Cardiac muscle cell (in vitro differentiated cells and primary cell): ENCODE measurements around the gene FKBP6. TPM values are rescaled to one million over a fixed set of nuclear protein-coding genes. Genes with fewer than 3 reads are reported as not detected.
"Not testable (repeated sequence)": the region's sequence is repeated elsewhere in the genome, so short reads cannot be mapped to it uniquely, and the experiment has no call there.

Experiments
- DNase-seq, 2 donors: peaks; one replicate each; pipeline versions ENCODE4 v3.0.0 to v3.0.0-alpha.2; 2010 to 2017; ENCODE audit warnings: low read depth in 1 of 2, low spot score in 1 of 2
- H3K27ac ChIP-seq: fragments of 200-600 bp; sonication (generic); 2 replicates; pipeline ENCODE4 v1.5.1; 2016
- H3K27me3 ChIP-seq: fragments of 200-600 bp; sonication (generic); 2 replicates; pipeline ENCODE4 v1.6.0; 2016; ENCODE audit warnings: control low read depth
- H3K36me3 ChIP-seq: fragments of 200-600 bp; sonication (generic); 2 replicates; pipeline ENCODE4 v1.5.1; 2016; ENCODE audit warnings: control low read depth
- H3K4me1 ChIP-seq: fragments of 200-600 bp; sonication (generic); 2 replicates; pipeline ENCODE4 v1.8.1; 2017; ENCODE audit warnings: low read depth, mild to moderate bottlenecking, mixed run types
- H3K4me3 ChIP-seq: fragments of 200-600 bp; sonication (generic); 2 replicates; pipeline ENCODE4 v1.5.1; 2016; ENCODE audit warnings: mild to moderate bottlenecking
- H3K9me3 ChIP-seq: fragments of 200-600 bp; sonication (generic); 2 replicates; pipeline ENCODE4 v1.5.1; 2017; ENCODE audit warnings: low read depth, mild to moderate bottlenecking, control low read depth
- polyA plus RNA-seq: library from polyadenylated mRNA; unstranded; fragments of >200 nt; fragmentation: Nextera tagmentation; extraction: Ambion mirVana; gene quantifications from 2 replicates; pipeline ENCODE4 v1.2.1, GENCODE V29; 2016
- total RNA-seq: library from RNA; depleted of rRNA; stranded (reverse); fragments of >200 nt; gene quantifications from 2 replicates; pipeline ENCODE4 v1.2.3, GENCODE V29; 2016
- TF ChIP-seq, protein P1 (sequence below): IDR thresholded peaks from 2 replicates; pipeline ENCODE4 v1.5.1; 2012; ENCODE audit warnings: low read depth, mild to moderate bottlenecking, low read length

Gene FKBP6
- total and polyA plus RNA-seq, 2 experiments from 2014 or later = not detected

DNA sequence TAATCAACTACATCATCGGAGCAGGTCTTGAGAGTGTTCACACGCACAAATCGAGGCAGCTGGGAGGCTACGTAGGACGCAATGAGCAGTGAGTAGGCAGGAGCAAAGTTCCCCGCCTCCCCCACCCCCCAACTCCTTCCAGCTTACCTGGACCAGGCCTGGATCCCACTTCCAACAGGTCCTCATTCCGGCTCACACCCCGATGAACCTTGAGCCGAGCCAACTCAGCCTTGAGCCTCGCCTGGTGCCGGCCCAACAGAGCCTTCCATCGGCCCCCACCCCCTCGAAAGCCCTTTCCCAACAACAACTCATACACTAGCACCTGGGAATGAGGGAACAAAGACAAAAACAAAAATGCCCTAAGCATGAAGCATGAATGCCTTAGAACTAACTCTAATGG, 20.5 kb upstream of the FKBP6 start:
- Histone ChIP-seq H3K27me3 (no peaks in the 10 kb centered on the region), H3K4me3 (no peak overlapping the region)
- no peak for DNase-seq

DNA sequence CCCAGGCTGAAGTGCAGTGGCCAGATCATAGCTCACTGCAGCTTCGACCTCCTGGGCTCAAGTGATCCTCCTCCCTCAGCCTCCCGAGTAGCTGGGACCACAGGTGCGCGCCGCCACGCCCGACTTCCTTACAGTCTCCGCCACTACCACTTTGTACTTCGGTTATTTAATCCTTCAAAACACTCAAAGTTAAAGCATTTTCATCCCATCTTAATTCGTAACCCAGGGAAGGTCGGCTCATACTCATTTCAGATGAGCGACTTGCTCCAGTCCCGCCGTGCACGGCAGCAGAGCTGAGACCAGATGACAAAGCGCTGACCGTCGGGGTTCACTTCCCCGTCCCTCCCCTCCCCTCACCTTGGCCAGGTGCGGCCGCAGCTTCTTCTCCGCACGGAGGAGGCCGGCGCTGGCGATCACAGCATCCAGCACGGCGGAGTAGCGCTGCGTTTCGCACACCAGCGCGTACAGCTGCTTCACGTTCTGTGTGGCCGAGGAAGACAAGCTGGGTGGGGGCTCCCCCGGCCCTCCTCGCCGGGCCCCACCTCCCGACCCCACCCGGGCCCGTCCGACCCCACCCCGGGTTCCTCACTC, 19.8 kb upstream of the FKBP6 start:
- TF ChIP-seq, protein P1, sequence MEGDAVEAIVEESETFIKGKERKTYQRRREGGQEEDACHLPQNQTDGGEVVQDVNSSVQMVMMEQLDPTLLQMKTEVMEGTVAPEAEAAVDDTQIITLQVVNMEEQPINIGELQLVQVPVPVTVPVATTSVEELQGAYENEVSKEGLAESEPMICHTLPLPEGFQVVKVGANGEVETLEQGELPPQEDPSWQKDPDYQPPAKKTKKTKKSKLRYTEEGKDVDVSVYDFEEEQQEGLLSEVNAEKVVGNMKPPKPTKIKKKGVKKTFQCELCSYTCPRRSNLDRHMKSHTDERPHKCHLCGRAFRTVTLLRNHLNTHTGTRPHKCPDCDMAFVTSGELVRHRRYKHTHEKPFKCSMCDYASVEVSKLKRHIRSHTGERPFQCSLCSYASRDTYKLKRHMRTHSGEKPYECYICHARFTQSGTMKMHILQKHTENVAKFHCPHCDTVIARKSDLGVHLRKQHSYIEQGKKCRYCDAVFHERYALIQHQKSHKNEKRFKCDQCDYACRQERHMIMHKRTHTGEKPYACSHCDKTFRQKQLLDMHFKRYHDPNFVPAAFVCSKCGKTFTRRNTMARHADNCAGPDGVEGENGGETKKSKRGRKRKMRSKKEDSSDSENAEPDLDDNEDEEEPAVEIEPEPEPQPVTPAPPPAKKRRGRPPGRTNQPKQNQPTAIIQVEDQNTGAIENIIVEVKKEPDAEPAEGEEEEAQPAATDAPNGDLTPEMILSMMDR = no peak
- DNase-seq = peak in 1 of 2 donors; percentile 8
- Histone ChIP-seq H3K27ac (peak overlapping the region; percentile 38), H3K9me3 (no peaks in the 10 kb centered on the region), H3K27me3 (no peaks in the 10 kb centered on the region), H3K4me3 (peak overlapping the region; percentile 83), H3K4me1 (no peaks in the 10 kb centered on the region), H3K36me3 (no peaks in the 10 kb centered on the region)

More for the DNA sequence above, 20.5 kb upstream of the FKBP6 start:
- Histone ChIP-seq H3K27ac (no peak overlapping the region), H3K36me3 (no peaks in the 10 kb centered on the region), H3K9me3 (no peaks in the 10 kb centered on the region), H3K4me1 (no peaks in the 10 kb centered on the region)
- TF ChIP-seq, protein P1 = no peak

- no peaks in the 10 kb centered on the region for H3K9me3 ChIP-seq
- TF ChIP-seq, protein P1 = no peak
- H3K4me3 ChIP-seq = peak within 1 kb of the TSS; percentile 83
- H3K36me3 ChIP-seq = no peaks in the 10 kb centered on the region
- peak within 1 kb of the TSS; percentile 38 for H3K27ac ChIP-seq
- DNase-seq = peak; percentile 72 to 88
- no peaks in the 10 kb centered on the region for H3K27me3 ChIP-seq
- no peaks in the 10 kb centered on the region for H3K4me1 ChIP-seq
These were observed 19.2 kb upstream of the FKBP6 start, which contains the start of gene NSUN5 for GRCh38 chr7:73308665-73309214. NSUN5 (minus strand) TSS chr7:73308826; CDS start chr7:73308790, 36 bp downstream.

DNA sequence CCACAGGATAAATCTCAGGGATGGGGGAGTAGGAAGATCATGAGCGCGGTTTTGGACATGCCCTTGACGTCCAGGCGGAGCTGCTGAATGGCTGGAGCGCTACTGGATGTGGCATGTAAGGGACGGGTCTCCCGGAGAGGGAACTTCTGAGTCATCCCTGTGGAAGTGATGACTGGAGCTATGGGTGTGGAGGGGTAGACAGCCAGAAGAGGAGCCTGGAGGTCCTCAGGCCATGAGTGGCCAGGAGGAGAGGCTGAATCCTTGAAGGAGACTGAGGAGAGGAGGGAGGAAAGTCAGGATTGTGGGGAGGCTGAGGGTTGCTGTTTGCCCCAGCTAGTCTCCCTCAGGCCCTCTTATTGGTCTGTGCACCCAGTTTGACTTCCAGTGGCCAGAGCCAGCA, 16.5 kb upstream of the FKBP6 start:
- not testable (repeated sequence) for DNase-seq, H3K4me3 ChIP-seq, H3K27me3 ChIP-seq, H3K36me3 ChIP-seq, H3K27ac ChIP-seq, H3K9me3 ChIP-seq, H3K4me1 ChIP-seq

GRCh38 chr7:73312831-73313520, 15.0 kb upstream of the FKBP6 start:
- H3K4me3 ChIP-seq = no peak overlapping the region
- no peak for DNase-seq

More at GRCh38 chr7:73312831-73313520, 15.0 kb upstream of the FKBP6 start:
- H3K9me3 ChIP-seq = no peaks in the 10 kb centered on the region
- H3K4me1 ChIP-seq = no peaks in the 10 kb centered on the region
- H3K27me3 ChIP-seq = no peaks in the 10 kb centered on the region
- no peak overlapping the region for H3K27ac ChIP-seq
- H3K36me3 ChIP-seq = no peaks in the 10 kb centered on the region
- TF ChIP-seq, protein P1 = no peak
